Left renal pelvis (tissue), 4 donors: ENCODE results near the gene CNTNAP2. TPM values are rescaled to one million over a fixed set of nuclear protein-coding genes. Genes with fewer than 3 reads are reported as not detected.
"Not testable (repeated sequence)": the region's sequence is repeated elsewhere in the genome, so short reads cannot be mapped to it uniquely, and the experiment has no call there.

Source experiments
- DNase-seq, 4 donors: peaks; one replicate each; pipeline ENCODE4 v3.0.0-alpha.2; 2013; ENCODE audit warnings: low read depth in 4 of 4, low spot score in 3 of 4
- polyA plus RNA-seq, 4 donors: library from polyadenylated mRNA; unstranded; fragments of 120-200 nt; gene quantifications; one replicate each; pipeline ENCODE4 v1.2.1, GENCODE V29; 2013; ENCODE audit not compliant: insufficient read length in 4 of 4

The CNTNAP2 gene
- polyA plus RNA-seq, 4 donors = 23.5 to 71.0 (median 29.4) TPM

GRCh38 chr7:148461392-148462179 lies 2345.0 kb downstream of the CNTNAP2 start:
- DNase-seq = no peak

GRCh38 chr7:148462774-148463173 lies 2346.2 kb downstream of the CNTNAP2 start:
- not testable (repeated sequence) for DNase-seq

GRCh38 chr7:148463210-148463609 lies 2346.6 kb downstream of the CNTNAP2 start:
- DNase-seq = no peak

DNA sequence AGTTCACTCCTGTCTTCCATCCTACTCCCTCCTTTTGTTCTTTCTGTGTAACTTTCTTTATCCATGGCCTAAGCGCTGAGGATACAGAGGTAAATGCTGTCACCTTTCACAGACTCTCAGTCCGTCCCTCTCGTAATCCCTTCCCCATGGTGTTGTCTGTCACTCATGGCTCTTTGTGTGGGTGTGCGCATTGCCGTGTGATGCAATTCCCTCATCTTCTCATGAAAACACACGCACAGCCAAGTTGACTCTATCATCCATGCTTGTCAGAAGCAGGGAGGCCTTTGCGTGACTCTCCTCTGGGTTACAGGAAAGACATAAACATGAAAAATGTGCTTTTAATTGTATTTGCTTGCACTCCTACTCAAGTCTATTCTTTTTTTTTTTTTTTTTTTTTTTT lies 2348.3 kb downstream of the CNTNAP2 start:
- DNase-seq = no peak

GRCh38 chr7:148465441-148465840 lies 2348.8 kb downstream of the CNTNAP2 start:
- not testable (repeated sequence) for DNase-seq

DNA sequence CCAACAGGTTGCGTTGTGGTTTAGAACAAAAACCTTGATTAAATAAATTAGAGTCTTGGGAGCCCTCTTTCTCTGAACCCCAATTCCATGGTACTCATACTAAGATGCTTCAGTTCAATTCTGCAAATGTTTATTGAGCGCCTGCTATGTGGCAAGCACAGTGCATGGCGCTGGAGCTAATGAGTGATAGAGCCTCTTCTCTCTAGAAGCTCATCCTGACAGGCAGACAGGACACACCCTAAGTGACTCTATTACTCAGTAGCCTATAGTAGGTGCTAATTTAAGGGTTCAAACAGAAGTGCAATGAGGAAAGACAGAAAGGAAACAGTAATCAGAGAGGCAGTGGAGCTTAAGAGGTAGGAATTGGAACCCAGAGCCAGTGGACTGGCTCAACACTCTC lies 2349.5 kb downstream of the CNTNAP2 start:
- DNase-seq = no peak

- DNase-seq = no peak
Measured at GRCh38 chr7:148468700-148469098, 2352.1 kb downstream of the CNTNAP2 start.
